ENCODE results near the gene VPS41. TPM values are rescaled to one million over a fixed set of nuclear protein-coding genes. Genes with fewer than 3 reads are reported as not detected.

VPS41 gene
- total and polyA plus RNA-seq, 2 of the 13 experiments (the other 11 are each of a cell fraction or from before 2014, with no cell fraction given): 12.1 to 43.4 TPM

DNA sequence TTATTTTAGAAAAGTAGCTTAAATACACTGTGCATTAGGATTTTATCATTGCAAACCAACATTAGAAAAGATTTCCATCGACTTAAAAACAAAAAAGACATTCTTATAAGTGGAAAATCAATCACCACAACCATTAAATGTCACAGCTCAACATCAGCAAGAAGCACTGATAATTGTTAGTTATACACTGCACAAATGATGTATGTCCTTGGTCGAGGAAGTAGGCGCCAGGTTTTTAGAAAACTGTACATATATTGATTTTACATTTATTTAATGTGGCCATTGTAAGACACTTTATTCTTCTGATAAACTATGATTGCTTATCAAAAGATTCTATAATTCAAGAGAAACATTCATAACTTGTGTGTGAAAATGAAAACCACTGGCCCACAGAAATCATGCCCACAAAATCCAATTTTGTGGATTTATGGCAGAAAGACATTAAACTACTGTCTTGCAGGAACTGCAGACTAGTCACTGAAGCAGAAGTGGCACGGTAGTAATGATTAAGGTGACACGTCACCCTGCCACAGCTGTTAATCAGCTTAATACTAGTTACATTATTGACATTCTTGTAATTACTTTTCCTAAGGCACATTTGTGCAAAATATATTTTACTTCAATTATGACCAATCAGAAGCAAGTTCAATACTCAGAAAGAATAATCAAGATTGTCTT, 79.4 kb downstream of the VPS41 start:
- no peak overlapping the region for H2AFZ ChIP-seq (ENCODE audit: low read length)
- ATAC-seq (no peak), DNase-seq (ENCODE audit: low spot score) (no peak), FAIRE-seq (no peak)
- H3K27ac ChIP-seq (ENCODE audit: extremely low read length, insufficient read depth, low read length): no peak overlapping the region
- no peak overlapping the region for H3K4me2 ChIP-seq (ENCODE audit: low read depth, low read length)
- H3K4me3 ChIP-seq (replicated peaks in 1 of 3; ENCODE audit: insufficient read depth in 1 of 3, low read depth in 2 of 3, low read length in 3 of 3): no peak overlapping the region
- H3K9ac ChIP-seq (ENCODE audit: insufficient read depth, low read depth, low read length): no peak overlapping the region
- no peaks in the 10 kb centered on the region for H4K20me1 ChIP-seq (ENCODE audit: insufficient read depth, low read length)
- no peaks in the 10 kb centered on the region for H3K9me3 ChIP-seq (ENCODE audit: low read length)
- POLR2A ChIA-PET: no interaction called here
- H3K36me3 ChIP-seq (replicated peaks in 1 of 2; ENCODE audit: control insufficient read depth in 1 of 2, insufficient read depth in 2 of 2, low read length in 2 of 2): no peaks in the 10 kb centered on the region; a peak in 1 of 5 replicates
- no peaks in the 10 kb centered on the region for H3K79me2 ChIP-seq (ENCODE audit: insufficient read depth, low read length)
- intact Hi-C loops (cut with micrococcal nuclease; ENCODE audit: unreplicated experiment): no loop called here
- in situ Hi-C loops (cut with HindIII; ENCODE audit: extremely low pct_ligation_motif_present, low pct_unique_long_range_greater_than_20kb): no loop called here
- no TSS peak for BruUV-seq (replicated peaks)
- CTCF ChIA-PET (ENCODE audit: low intra/inter-chr PET ratio, low total read pairs): no interaction called here
- TF ChIP-seq ZNF781 (CRISPR knock-in tag; IDR thresholded peaks at IDR 0.05; ENCODE audit: borderline replicate concordance, not compliant biosample characterization): no peak
- TF ChIP-seq ZNF496 (CRISPR knock-in tag; IDR thresholded peaks at IDR 0.05; ENCODE audit: insufficient replicate concordance): no peak
- TF ChIP-seq KDM2A (CRISPR knock-in tag; IDR thresholded peaks at IDR 0.05; ENCODE audit: borderline replicate concordance, low read depth): no peak
- TF ChIP-seq HOXA3 (CRISPR knock-in tag; IDR thresholded peaks at IDR 0.05): no peak
- TF ChIP-seq SETDB1 (CRISPR knock-in tag; IDR thresholded peaks at IDR 0.05; ENCODE audit: borderline replicate concordance): no peak
- no peak for TF ChIP-seq RNF2 (conservative IDR thresholded peaks at IDR 0.05; ENCODE audit: low read depth)
- TF ChIP-seq ZNF557 (CRISPR knock-in tag; IDR thresholded peaks at IDR 0.05): no peak
- no peak for TF ChIP-seq ZNF777 (CRISPR knock-in tag; IDR thresholded peaks at IDR 0.05)
- no peaks in the 10 kb centered on the region for H3K4me1 ChIP-seq (ENCODE audit: insufficient read depth, low read length)
- no peaks in the 10 kb centered on the region for H3K27me3 ChIP-seq (ENCODE audit: control insufficient read depth in 1 of 2, insufficient read depth in 2 of 2, low read length in 2 of 2)
- 88% methylated on average over 5 of the region's 5 CpGs for WGBS (ENCODE audit: low lambda C conversion rate)

DNA sequence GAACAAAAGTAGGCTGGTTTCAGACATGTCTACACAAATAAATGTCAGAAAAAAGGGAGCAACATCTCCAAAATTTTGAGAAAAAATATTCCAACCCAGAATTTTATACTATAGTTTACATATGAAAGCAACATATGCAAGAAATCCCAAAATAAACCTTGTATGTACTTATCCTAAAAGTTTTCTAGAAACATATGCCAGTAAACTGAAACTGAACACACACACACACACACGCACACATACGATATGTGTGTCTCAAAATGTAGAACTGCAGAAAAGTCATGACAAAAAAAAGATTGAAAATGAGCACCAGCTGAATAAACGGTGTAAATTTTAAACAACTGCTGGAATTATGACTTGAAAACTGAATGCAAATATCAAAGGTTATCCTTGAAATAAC, 81.0 kb downstream of the VPS41 start:
- no peak for FAIRE-seq
- no peak overlapping the region for H3K4me3 ChIP-seq (replicated peaks in 1 of 3; ENCODE audit: insufficient read depth in 1 of 3, low read depth in 2 of 3, low read length in 3 of 3)
- 85% methylated on average over 3 of the region's 3 CpGs for WGBS (ENCODE audit: low lambda C conversion rate)

More for the DNA sequence above, 81.0 kb downstream of the VPS41 start:
- POLR2A ChIA-PET: no interaction called here
- in situ Hi-C loops (cut with HindIII; ENCODE audit: extremely low pct_ligation_motif_present, low pct_unique_long_range_greater_than_20kb): no loop called here
- Histone ChIP-seq H3K9me3 (ENCODE audit: low read length) (no peaks in the 10 kb centered on the region), H3K36me3 (replicated peaks in 1 of 2; ENCODE audit: control insufficient read depth in 1 of 2, insufficient read depth in 2 of 2, low read length in 2 of 2) (no peaks in the 10 kb centered on the region; a peak in 1 of 5 replicates), H3K9ac (ENCODE audit: insufficient read depth, low read depth, low read length) (no peak overlapping the region), H3K4me1 (ENCODE audit: insufficient read depth, low read length) (no peaks in the 10 kb centered on the region), H3K27me3 (ENCODE audit: control insufficient read depth in 1 of 2, insufficient read depth in 2 of 2, low read length in 2 of 2) (no peaks in the 10 kb centered on the region), H4K20me1 (ENCODE audit: insufficient read depth, low read length) (no peaks in the 10 kb centered on the region), H3K27ac (ENCODE audit: extremely low read length, insufficient read depth, low read length) (no peak overlapping the region), H3K79me2 (ENCODE audit: insufficient read depth, low read length) (no peaks in the 10 kb centered on the region), H3K4me2 (ENCODE audit: low read depth, low read length) (no peak overlapping the region), H2AFZ (ENCODE audit: low read length) (no peak overlapping the region)
- BruUV-seq (replicated peaks): no TSS peak
- DNase-seq (ENCODE audit: low spot score) (no peak), ATAC-seq (no peak)
- intact Hi-C loops (cut with micrococcal nuclease; ENCODE audit: unreplicated experiment): loop anchor here (1.0 kb wide), 1 partner anchor 91 kb away; no protein-coding TSS in a partner anchor
- CTCF ChIA-PET (ENCODE audit: low intra/inter-chr PET ratio, low total read pairs): no interaction called here
- TF ChIP-seq EP300 (IDR thresholded peaks at IDR 0.05; ENCODE audit: low read depth in 2 of 2, low read length in 2 of 2): no peak
- TF ChIP-seq EP300 (CRISPR knock-in tag; IDR thresholded peaks at IDR 0.05; ENCODE audit: borderline replicate concordance): no peak
- no peak for TF ChIP-seq ZNF530 (CRISPR knock-in tag; IDR thresholded peaks at IDR 0.05; ENCODE audit: low read depth)
- TF ChIP-seq MEF2D (CRISPR knock-in tag; IDR thresholded peaks at IDR 0.05): no peak
- no peak for TF ChIP-seq ZNF329 (CRISPR knock-in tag; IDR thresholded peaks at IDR 0.05; ENCODE audit: low read depth)
- no peak for TF ChIP-seq YEATS2 (CRISPR knock-in tag; IDR thresholded peaks at IDR 0.05; ENCODE audit: borderline replicate concordance)

Measured in HepG2 (cell line).